ENCODE measurements around the gene IFT81. TPM values are rescaled to one million over a fixed set of nuclear protein-coding genes. Genes with fewer than 3 reads are reported as not detected.

IFT81 gene
- polyA plus RNA-seq, 1 experiment: 6.6 TPM

DNA sequence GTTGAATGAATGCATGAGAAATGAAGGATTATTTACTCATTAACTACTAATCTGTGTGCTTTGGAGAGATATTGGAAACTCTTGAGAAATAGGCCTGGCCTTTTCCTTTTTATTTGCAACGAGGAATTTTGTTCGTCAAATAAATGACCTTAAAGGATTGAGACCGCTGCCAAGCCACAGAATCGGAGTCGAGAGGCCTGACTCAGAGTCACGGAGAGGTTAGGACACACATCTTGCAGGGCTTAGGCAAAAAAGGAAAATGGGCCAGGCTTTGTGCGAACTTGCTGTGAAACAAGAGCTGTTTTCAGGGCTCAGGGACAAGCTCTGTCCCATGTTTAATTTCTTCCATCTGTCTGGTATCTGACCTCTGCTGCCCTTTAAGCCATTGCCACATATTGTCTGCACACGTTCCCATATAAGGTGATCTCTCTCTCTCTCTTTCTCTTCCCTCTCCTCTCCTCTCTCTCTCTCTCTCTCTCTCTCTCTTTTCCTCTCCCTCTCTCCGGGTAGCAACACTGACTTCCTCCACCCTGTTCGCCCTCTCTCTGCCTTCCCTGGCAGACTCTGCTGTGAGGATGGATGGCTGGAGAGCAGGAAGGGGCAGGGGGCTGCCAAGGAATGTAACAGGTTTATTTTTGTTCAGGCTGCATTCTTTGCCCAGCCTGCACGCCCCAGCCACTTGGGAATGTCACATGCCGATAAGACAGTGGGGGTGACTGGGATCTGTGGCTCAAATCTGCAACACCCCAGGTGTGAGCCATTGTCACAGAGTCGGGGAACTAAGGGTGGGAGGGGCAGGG is 14.9 kb upstream of the IFT81 start:
- DNase-seq (ENCODE audit: low read depth): peak; percentile 100
- Histone ChIP-seq H3K4me3 (ENCODE audit: low read depth, low read length) (no peak overlapping the region), H3K27me3 (ENCODE audit: control insufficient read depth, insufficient read depth, low read length) (no peaks in the 10 kb centered on the region), H3K36me3 (ENCODE audit: control insufficient read depth, insufficient read depth, low read length) (no peaks in the 10 kb centered on the region)
- POLR2A ChIA-PET: interaction anchor here (1.0 kb wide), 1 partner anchor 175 kb away, joined by 4 read pairs; no protein-coding TSS in a partner anchor
- CTCF ChIA-PET: interaction anchor here (0.6 to 1.8 kb wide), 4 partner anchors 8 to 319 kb away, joined by 3 to 4 read pairs (median 3); no protein-coding TSS in a partner anchor
- TF ChIP-seq, protein P1, sequence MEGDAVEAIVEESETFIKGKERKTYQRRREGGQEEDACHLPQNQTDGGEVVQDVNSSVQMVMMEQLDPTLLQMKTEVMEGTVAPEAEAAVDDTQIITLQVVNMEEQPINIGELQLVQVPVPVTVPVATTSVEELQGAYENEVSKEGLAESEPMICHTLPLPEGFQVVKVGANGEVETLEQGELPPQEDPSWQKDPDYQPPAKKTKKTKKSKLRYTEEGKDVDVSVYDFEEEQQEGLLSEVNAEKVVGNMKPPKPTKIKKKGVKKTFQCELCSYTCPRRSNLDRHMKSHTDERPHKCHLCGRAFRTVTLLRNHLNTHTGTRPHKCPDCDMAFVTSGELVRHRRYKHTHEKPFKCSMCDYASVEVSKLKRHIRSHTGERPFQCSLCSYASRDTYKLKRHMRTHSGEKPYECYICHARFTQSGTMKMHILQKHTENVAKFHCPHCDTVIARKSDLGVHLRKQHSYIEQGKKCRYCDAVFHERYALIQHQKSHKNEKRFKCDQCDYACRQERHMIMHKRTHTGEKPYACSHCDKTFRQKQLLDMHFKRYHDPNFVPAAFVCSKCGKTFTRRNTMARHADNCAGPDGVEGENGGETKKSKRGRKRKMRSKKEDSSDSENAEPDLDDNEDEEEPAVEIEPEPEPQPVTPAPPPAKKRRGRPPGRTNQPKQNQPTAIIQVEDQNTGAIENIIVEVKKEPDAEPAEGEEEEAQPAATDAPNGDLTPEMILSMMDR (IDR thresholded peaks at IDR 0.05; ENCODE audit: insufficient read depth, low read depth, low read length): no peak

DNA sequence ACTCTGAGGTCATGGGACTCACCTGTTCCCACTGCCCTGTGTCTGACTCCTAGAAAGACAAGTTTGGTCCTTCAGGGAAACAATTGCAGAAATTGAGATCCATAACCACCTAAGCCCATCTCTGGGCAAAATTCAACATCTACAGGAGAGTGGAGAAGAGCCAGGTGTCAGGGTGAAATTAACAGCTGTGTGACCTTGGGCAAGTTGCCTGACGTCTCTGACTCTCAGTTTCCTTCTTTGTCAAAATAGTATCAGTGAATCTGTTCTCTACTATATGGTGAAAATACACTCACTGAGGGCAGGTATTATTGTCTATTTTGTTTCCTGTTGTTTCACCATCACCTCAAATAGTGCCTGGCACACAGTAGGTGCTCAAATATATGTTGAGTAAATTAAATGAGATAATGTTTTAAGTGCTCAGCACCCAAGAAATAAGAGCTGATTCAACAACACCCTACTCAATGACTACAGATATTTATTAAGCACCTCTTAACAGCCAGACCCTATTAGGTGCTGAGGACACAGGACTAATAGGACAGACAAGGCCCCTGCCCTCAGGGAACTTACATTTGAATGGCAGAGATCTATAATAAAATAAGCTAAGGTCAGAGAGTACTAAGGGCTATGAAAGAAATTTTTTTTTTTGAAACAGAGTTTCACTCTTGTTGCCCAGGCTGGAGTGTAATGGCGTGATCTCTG is 14.2 kb upstream of the IFT81 start:
- TF ChIP-seq, protein P1 (IDR thresholded peaks at IDR 0.05; ENCODE audit: insufficient read depth, low read depth, low read length): no peak
- DNase-seq (ENCODE audit: low read depth): no peak
- no peak overlapping the region for H3K4me3 ChIP-seq (ENCODE audit: low read depth, low read length)
- ChIA-PET CTCF (interaction anchor here (0.5 to 1.2 kb wide), 3 partner anchors 8 to 359 kb away, joined by 3 read pairs; partner anchors contain the start of gene FAM216A), POLR2A (interaction anchor here (1.0 kb wide), 1 partner anchor 174 kb away, joined by 4 read pairs; no protein-coding TSS in a partner anchor)
- no peaks in the 10 kb centered on the region for H3K27me3 ChIP-seq (ENCODE audit: control insufficient read depth, insufficient read depth, low read length)
- H3K36me3 ChIP-seq (ENCODE audit: control insufficient read depth, insufficient read depth, low read length): no peaks in the 10 kb centered on the region

DNA sequence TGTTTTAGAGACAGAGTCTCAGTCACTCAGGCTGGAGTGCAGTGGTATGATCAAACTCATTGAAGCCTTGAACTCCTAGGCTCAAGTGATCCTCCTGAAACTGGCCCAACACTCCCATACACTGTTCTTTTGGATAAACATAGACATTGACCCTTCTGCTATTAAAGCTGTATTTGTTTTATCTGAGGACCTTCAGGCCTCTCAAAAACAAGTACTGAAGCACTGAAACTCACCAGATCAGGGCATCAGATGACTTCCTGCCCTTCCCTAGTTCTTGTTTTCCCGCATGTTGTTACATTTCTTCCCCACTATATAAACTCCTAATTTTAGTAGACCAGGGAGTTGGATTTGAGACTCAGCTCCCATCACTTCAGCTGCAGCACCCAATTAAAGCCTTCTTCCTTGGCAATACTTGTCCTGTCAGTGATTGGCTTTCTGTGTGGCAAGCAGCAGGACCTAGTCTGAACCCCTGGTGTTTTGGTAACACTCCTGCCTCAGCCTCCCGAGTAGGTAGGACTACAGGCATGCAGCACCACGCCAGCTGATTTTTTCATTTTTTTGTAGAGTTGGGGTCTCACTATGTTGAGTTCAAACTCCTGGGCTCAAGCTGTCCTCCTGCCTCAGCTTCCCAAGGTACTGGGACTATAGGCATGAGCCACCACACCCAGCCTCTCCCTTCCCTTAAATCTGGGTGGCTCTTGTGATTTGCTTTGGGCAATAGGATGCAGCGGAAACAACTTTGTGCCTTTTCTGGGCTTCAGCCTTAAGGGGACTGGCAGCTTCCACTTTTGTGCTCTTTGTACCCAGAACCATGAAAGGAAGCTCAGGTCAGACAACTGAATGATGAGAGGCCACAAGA is 12.5 kb upstream of the IFT81 start:
- DNase-seq (ENCODE audit: low read depth): no peak
- H3K36me3 ChIP-seq (ENCODE audit: control insufficient read depth, insufficient read depth, low read length): no peaks in the 10 kb centered on the region
- no peak overlapping the region for H3K4me3 ChIP-seq (ENCODE audit: low read depth, low read length)
- TF ChIP-seq, protein P1 (IDR thresholded peaks at IDR 0.05; ENCODE audit: insufficient read depth, low read depth, low read length): no peak
- no peaks in the 10 kb centered on the region for H3K27me3 ChIP-seq (ENCODE audit: control insufficient read depth, insufficient read depth, low read length)
- ChIA-PET POLR2A (interaction anchor here (0.6 kb wide), 1 partner anchor 62 kb away, joined by 12 read pairs; no protein-coding TSS in a partner anchor), CTCF (no interaction called here)

DNA sequence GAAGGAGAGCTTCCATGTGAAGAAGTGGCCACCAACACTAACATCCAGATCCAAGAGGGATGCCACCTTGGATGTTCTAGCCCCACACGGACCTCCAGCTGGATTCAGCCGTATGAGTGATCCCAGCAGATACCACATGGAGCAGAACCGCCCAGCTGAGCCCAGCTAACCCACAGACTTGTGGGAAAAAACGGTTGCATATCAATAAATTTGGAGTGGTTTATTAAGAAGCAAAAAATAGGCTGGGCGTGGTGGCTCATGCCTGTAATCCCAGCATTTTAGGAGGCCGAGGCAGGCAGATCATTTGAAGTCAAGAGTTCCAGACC is 11.9 kb upstream of the IFT81 start:
- POLR2A ChIA-PET: no interaction called here
- TF ChIP-seq, protein P1 (IDR thresholded peaks at IDR 0.05; ENCODE audit: insufficient read depth, low read depth, low read length): no peak
- Histone ChIP-seq H3K4me3 (ENCODE audit: low read depth, low read length) (no peak overlapping the region), H3K36me3 (ENCODE audit: control insufficient read depth, insufficient read depth, low read length) (no peaks in the 10 kb centered on the region), H3K27me3 (ENCODE audit: control insufficient read depth, insufficient read depth, low read length) (no peaks in the 10 kb centered on the region)
- CTCF ChIA-PET: no interaction called here
- DNase-seq (ENCODE audit: low read depth): no peak
